ENCODE data around the gene DOCK10.
"Not testable (repeated sequence)": the region's sequence is repeated elsewhere in the genome, so short reads cannot be mapped to it uniquely, and the experiment has no call there.

Gene DOCK10

GRCh38 chr2:224927011-224927410 is 115.3 kb downstream of the DOCK10 start:
- in situ Hi-C loops (cut with MboI; ENCODE audit: low sequenced_read_pairs), result no loop called here

DNA sequence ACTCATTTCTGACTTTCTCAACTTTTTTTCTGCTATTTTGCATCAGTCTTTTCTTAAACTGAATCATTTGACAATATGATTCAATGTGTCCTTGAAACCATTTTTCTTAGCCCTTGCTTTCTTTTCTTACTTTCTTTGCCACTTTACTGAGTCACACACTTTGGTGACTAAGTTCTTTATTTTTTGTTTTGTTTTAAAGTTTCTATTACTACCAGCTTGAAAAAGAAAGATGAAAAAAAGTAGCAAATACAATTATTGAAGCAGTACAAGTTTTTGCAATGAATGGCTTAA is 116.5 kb downstream of the DOCK10 start:
- in situ Hi-C loops (cut with MboI; ENCODE audit: low sequenced_read_pairs), result no loop called here

DNA sequence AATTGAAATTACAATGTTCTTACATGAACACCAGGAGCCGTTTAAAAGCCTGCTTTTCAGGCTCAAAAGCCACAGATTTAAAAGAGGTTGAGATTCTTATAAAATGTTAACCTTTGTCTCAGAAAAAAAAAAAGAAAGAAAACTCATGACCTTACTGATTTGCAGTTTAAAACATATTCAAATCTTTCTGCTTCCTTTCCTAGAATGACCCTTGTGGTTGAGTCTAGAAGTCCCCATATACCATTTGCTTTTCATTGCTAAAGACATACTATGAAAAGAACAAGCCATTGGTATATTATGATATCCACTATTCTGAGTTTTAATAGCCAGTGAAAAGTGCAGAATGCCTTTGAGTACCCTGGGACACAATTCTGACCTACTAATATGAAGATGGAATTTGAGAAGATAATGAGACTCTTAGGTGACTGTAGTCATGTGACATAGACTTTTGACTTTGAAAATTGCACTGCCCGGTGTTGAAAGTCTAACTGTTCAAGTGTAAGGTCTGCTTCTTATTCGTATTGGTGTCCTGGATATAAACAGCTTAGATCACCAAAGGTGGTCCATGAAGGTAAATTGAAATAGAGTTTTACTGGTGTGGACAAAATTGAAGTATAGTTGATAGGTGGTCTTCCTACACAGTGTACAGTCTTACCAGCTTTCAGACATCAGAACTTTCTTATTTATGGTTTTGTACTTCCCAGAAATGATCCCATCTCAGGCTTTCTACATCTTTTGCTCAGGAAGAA is 117.0 kb downstream of the DOCK10 start:
- in situ Hi-C loops (cut with MboI; ENCODE audit: low sequenced_read_pairs), result no loop called here

- in situ Hi-C loops (cut with MboI; ENCODE audit: low sequenced_read_pairs), result no loop called here
Measured at GRCh38 chr2:224924631-224925030, 117.6 kb downstream of the DOCK10 start.

DNA sequence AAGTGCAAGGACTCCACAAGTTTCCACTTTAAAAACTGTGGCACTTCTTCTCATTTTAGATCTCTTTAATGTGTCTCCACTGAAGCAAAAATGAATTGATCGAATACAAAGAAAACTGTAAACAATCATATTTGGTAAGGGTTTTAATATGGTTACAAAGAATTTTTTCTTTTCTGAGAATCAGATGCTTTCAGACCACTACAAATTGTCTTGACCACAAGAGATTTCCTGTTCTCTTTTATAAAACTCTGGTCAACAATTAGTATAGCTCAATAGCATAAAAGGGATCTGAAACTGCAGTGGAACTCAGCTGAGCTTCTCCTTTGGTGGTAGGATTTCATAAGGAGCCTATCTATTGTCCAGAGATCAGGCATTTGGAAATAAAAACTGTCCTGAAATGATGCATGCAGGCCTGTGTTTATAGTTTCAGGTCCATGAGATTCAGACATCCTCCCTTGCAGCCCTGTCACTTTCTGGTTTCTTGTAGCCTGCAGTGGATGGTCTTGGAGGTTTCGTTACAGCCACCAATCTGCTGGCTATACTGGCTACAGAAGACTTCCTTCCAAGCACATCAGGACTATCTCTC is 120.0 kb downstream of the DOCK10 start:
- in situ Hi-C loops (cut with MboI; ENCODE audit: low sequenced_read_pairs), result no loop called here

- in situ Hi-C loops (cut with MboI; ENCODE audit: low sequenced_read_pairs), result no loop called here
Measured at GRCh38 chr2:224919472-224920110, 122.7 kb downstream of the DOCK10 start.

DNA sequence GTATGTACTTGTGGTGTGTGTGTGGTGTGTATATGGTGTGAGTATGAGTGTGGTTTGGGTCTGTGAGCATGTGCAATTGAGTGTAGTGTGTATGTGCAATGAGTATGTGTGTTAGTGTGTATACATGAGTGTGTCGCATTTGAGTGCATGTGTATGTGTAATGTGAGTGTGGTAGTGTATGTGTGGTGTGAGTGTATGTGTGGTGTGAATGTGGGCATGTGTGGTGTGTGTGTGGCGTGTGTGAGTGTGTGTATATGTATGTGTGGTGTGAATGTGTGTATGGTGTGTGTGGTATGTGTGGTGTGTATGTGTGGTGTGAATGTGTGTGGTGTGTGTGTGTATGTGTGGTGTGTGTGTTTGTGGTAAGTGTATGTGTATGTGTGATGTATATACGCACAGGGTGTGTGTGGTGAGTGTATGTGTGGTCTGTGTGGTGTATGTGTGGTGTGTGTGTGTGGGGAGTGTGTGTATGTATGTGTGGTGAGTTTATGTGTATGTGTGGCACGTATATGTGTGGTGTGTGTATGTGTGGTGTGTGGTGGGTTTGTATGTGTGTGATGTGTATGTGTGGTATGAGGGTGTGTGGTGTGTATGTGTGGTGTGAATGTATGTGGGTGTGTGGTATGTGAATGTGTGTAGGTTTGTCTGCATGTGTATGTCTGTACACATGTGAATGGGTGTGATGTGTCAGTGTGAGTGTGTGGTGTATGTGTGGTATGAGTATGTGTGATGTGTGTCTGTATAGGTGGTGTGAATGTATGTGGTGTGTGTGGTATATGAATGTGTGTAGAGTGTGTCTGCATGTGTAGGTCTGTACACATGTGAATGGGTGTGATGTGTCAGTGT is 123.4 kb downstream of the DOCK10 start:
- in situ Hi-C loops (cut with MboI; ENCODE audit: low sequenced_read_pairs), result no loop called here

- in situ Hi-C loops (cut with MboI; ENCODE audit: low sequenced_read_pairs), result not testable (repeated sequence)
Measured at GRCh38 chr2:224917246-224917645, 125.0 kb downstream of the DOCK10 start.

GRCh38 chr2:224915136-224915535 is 127.1 kb downstream of the DOCK10 start:
- in situ Hi-C loops (cut with MboI; ENCODE audit: low sequenced_read_pairs), result no loop called here

DNA sequence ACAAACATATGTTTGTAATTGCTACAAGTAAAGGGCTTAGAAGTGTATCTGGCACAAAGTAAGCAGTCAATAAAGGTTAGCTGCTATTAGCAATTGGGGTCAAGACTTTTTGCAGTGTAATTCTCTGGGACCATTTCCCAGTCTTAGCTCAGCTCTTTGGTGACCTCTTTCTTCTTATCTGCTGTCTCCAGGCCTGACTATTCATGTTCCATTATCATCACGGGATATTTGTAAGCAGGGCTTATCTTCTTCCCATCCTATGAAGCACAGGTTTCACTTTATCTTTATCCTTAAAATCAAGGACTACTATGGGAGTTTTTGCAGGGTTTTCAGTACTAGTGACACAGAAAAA is 131.7 kb downstream of the DOCK10 start:
- in situ Hi-C loops (cut with MboI; ENCODE audit: low sequenced_read_pairs), result no loop called here

GRCh38 chr2:224909885-224910573 is 132.2 kb downstream of the DOCK10 start:
- in situ Hi-C loops (cut with MboI; ENCODE audit: low sequenced_read_pairs), result no loop called here

DNA sequence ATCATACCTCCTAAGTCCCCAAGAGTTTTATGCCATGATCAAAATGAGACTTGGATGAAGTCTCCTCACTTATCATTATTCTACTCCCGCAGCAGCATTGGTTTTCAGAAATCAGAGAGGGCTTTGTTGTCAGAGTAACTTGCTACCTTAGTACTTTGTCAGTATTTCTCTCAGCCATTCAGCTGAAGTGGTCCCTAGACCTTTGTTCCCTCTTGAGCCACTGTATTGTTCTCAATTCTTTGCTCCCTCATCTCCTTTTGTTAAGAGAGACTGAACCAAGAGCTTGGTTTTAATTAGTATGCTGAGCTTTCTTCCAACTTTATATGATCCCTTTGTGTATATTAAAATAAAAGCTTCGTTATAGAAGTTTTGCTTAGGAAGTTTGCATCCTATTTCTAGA is 133.4 kb downstream of the DOCK10 start:
- in situ Hi-C loops (cut with MboI; ENCODE audit: low sequenced_read_pairs), result no loop called here

- in situ Hi-C loops (cut with MboI; ENCODE audit: low sequenced_read_pairs), result no loop called here
Measured at GRCh38 chr2:224904381-224904780, 137.9 kb downstream of the DOCK10 start.

GRCh38 chr2:224903621-224904020 is 138.6 kb downstream of the DOCK10 start:
- in situ Hi-C loops (cut with MboI; ENCODE audit: low sequenced_read_pairs), result no loop called here

DNA sequence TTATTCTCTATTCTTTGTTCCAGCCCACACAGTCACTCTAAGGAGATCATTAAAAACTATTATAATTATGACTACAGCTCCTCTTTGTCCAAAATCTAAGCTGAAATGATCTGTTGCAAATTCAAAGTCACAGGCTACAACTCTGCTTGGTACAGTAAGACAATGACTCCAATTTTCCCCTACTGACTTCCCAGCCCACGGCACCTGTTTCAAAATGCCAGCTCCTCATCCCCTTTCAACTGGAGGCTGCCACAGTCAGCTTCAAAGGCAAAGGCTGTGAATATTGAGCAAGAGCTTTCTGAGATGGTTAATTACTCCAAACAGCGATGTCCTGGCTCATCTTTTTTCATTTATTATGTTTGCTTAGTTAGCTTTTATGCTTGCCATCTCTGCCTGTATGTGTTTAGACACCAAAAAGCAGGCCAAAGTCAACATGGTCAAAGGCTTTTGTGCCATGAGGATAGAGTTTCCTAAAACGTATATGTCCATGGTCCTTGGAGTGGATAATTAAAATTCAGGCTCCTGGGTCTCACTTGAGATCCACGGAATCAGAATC is 141.1 kb downstream of the DOCK10 start:
- in situ Hi-C loops (cut with MboI; ENCODE audit: low sequenced_read_pairs), result no loop called here

DNA sequence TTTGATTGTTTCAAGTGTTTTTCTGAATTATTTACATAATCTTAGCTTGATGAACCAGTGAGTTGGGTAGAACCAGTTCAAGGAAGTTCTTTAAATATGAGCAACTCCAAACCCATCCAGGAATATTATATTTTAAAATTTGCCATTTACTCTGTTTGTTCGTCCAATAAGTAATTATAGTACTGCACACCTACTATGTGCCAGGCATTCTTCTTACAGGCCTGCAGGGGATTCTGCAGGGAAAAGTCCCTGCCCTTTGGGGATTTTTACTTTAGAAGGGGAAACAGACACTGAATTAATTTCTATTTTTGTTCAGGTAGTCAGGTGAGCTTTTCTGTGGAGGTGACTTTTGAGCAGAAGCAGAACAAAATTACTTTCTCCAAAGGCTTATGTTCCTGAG is 146.9 kb downstream of the DOCK10 start:
- in situ Hi-C loops (cut with MboI; ENCODE audit: low sequenced_read_pairs), result no loop called here

DNA sequence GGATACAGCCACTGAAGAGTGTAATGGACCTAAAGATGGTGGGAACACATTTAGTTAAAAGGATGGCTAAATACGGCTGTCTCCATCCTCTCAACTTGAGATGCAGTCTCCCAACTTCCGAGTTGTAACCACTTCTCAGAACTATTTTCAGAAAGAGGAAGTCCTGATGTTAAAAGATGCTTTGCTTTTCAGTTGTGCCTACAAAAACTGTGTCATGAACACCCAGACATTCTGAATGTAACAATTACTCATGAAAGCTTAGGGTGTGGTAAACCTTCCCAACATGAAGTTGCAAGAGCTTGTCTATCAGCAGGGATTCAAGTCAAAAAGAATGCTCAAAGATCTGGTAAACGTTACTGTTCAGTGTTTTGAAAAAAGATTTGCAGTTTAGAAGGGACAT is 147.9 kb downstream of the DOCK10 start:
- in situ Hi-C loops (cut with MboI; ENCODE audit: low sequenced_read_pairs), result no loop called here

DNA sequence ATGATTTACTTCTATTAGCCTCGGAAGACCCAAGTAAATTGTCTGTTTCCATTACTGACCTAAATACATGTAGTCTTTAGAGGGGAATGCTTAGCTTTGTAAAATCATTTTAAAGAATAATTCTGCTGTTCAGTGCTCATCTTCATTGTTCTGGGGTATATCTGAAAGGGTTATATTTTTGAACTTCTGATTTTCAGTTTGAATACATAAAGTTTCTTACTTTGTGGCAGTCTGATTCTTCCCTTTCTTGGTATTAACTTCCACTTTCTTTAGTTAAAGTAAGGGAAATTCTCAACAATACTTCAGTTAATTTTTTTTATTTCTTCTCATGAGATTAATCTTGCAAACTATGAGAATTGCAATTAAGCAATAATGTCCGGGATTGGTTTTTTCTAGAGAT is 148.4 kb downstream of the DOCK10 start:
- in situ Hi-C loops (cut with MboI; ENCODE audit: low sequenced_read_pairs), result no loop called here

- in situ Hi-C loops (cut with MboI; ENCODE audit: low sequenced_read_pairs), result no loop called here
Measured at GRCh38 chr2:224892574-224893204, 149.6 kb downstream of the DOCK10 start.

- in situ Hi-C loops (cut with MboI; ENCODE audit: low sequenced_read_pairs), result no loop called here
Measured at GRCh38 chr2:224890372-224890771, 151.9 kb downstream of the DOCK10 start.
